ENCODE data around the gene CATSPERE.

GRCh38 chr1:244603498-244603897, 142.4 kb downstream of the CATSPERE start:
- TF ChIP-seq, protein P1, sequence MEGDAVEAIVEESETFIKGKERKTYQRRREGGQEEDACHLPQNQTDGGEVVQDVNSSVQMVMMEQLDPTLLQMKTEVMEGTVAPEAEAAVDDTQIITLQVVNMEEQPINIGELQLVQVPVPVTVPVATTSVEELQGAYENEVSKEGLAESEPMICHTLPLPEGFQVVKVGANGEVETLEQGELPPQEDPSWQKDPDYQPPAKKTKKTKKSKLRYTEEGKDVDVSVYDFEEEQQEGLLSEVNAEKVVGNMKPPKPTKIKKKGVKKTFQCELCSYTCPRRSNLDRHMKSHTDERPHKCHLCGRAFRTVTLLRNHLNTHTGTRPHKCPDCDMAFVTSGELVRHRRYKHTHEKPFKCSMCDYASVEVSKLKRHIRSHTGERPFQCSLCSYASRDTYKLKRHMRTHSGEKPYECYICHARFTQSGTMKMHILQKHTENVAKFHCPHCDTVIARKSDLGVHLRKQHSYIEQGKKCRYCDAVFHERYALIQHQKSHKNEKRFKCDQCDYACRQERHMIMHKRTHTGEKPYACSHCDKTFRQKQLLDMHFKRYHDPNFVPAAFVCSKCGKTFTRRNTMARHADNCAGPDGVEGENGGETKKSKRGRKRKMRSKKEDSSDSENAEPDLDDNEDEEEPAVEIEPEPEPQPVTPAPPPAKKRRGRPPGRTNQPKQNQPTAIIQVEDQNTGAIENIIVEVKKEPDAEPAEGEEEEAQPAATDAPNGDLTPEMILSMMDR (IDR thresholded peaks at IDR 0.05; ENCODE audit: low read length): peak; percentile 75
- TF ChIP-seq EZH2phosphoT487 (IDR thresholded peaks at IDR 0.05; ENCODE audit: low read length) (no peak), EZH2 (optimal IDR thresholded peaks at IDR 0.05; ENCODE audit: low read depth, low read length) (no peak)

Measured in MM.1S (cell line).